Smooth muscle cell (in vitro differentiated cells): ENCODE results near the gene MYO10. TPM values are rescaled to one million over a fixed set of nuclear protein-coding genes. Genes with fewer than 3 reads are reported as not detected.
"Not testable (repeated sequence)": the region's sequence is repeated elsewhere in the genome, so short reads cannot be mapped to it uniquely, and the experiment has no call there.

ENCODE experiments used
- DNase-seq: peaks from one replicate; lab custom pipeline; 2025; ENCODE audit not compliant: unreplicated experiment; lab: John Stamatoyannopoulos, UW
- H2AFZ ChIP-seq: fragments of 200-600 bp; sonication (generic); 2 replicates; pipeline ENCODE4 v1.6.0; 2016; ENCODE audit warnings: antibody characterized with exemption, low read depth, mild to moderate bottlenecking
- H3F3A ChIP-seq: fragments of 200-600 bp; sonication (generic); 2 replicates; pipeline ENCODE4 v1.6.0; 2017; ENCODE audit warnings: antibody characterized with exemption, low read depth
- H3K27ac ChIP-seq: fragments of 200-600 bp; sonication (generic); 2 replicates; pipeline ENCODE4 v1.5.1; 2016; ENCODE audit warnings: low read depth, mild to moderate bottlenecking
- H3K27me3 ChIP-seq: fragments of 200-600 bp; sonication (generic); 2 replicates; pipeline ENCODE4 v1.6.1; 2016; ENCODE audit warnings: low read depth, mild to moderate bottlenecking
- H3K36me3 ChIP-seq: fragments of 200-600 bp; sonication (generic); 2 replicates; pipeline ENCODE4 v1.5.1; 2016; ENCODE audit warnings: low read depth
- H3K4me1 ChIP-seq: fragments of 200-600 bp; sonication (generic); 2 replicates; pipeline ENCODE4 v1.5.1; 2016; ENCODE audit warnings: low read depth
- H3K4me2 ChIP-seq: fragments of 200-600 bp; sonication (generic); 2 replicates; pipeline ENCODE4 v1.6.0; 2016; ENCODE audit warnings: mild to moderate bottlenecking
- H3K4me3 ChIP-seq: fragments of 200-600 bp; sonication (generic); 2 replicates; pipeline ENCODE4 v1.5.1; 2016; ENCODE audit warnings: mild to moderate bottlenecking
- H3K79me2 ChIP-seq: fragments of 200-600 bp; sonication (generic); 2 replicates; pipeline ENCODE4 v1.6.0; 2016; ENCODE audit warnings: low read depth, mild to moderate bottlenecking
- H3K9ac ChIP-seq: fragments of 200-600 bp; sonication (generic); 2 replicates; pipeline ENCODE4 v1.6.0; 2016; ENCODE audit warnings: low read depth
- H3K9me3 ChIP-seq: fragments of 200-600 bp; sonication (generic); replicated peaks from 2 replicates; pipeline ENCODE4 v1.5.1; 2016; ENCODE audit warnings: low read depth
- H4K20me1 ChIP-seq: fragments of 200-600 bp; sonication (generic); 2 replicates; pipeline ENCODE4 v1.6.0; 2016; ENCODE audit warnings: low read depth
- WGBS: methylation state at CpG from one replicate; pipeline ENCODE4 v1.1.7; 2016; ENCODE audit warnings: low lambda C conversion rate; 5-methylcytosine and 5-hydroxymethylcytosine counted together
- polyA plus RNA-seq: library from polyadenylated mRNA; unstranded; fragments of >200 nt; fragmentation: Nextera tagmentation; extraction: Ambion mirVana; gene quantifications from 2 replicates; pipeline ENCODE4 v1.2.1, GENCODE V29; 2016
- total RNA-seq: library from RNA; depleted of rRNA; stranded (reverse); fragments of >200 nt; gene quantifications from 2 replicates; pipeline ENCODE4 v1.2.3, GENCODE V29; 2014
- TF ChIP-seq, protein P1 (sequence below): fragments of 200-600 bp; sonication (generic); IDR thresholded peaks from 2 replicates; pipeline ENCODE4 v1.5.1; 2017; ENCODE audit warnings: borderline replicate concordance, mild to moderate bottlenecking, antibody characterized with exemption; ENCODE audit not compliant: insufficient read depth, poor library complexity, severe bottlenecking

Gene MYO10
- total and polyA plus RNA-seq, 2 experiments from 2014 or later: 76.4 to 96.8 TPM

DNA sequence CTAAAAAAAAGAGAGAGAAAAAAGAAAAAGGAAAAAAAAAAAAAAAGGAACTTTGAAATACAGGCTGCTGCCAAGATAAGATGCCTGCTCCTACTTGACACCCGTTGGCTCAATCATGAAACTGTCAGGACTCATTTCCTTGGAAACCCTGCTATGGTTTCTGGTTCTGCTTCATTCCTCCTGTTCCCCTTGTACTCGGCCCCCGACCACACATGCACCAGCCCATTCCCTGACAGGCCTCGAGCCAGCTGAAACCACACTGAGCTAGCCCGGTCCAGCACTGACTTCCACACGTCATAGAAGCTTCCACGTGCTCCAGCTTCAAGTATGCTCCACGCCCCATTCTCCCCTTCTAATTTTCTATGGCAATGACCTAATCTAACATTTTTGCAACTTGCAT lies 93.2 kb downstream of the MYO10 start:
- no peak overlapping the region for H3K27ac ChIP-seq
- no peaks in the 10 kb centered on the region for H3F3A ChIP-seq
- H3K4me2 ChIP-seq: no peak overlapping the region
- no peaks in the 10 kb centered on the region for H3K9me3 ChIP-seq
- no peak overlapping the region for H3K9ac ChIP-seq
- peaks cover 98% of the 10 kb centered on the region for H3K79me2 ChIP-seq
- H3K4me3 ChIP-seq: no peak overlapping the region
- H4K20me1 ChIP-seq: peaks cover 100% of the 10 kb centered on the region
- 43% methylated on average over 8 of the region's 8 CpGs for WGBS
- TF ChIP-seq, protein P1, sequence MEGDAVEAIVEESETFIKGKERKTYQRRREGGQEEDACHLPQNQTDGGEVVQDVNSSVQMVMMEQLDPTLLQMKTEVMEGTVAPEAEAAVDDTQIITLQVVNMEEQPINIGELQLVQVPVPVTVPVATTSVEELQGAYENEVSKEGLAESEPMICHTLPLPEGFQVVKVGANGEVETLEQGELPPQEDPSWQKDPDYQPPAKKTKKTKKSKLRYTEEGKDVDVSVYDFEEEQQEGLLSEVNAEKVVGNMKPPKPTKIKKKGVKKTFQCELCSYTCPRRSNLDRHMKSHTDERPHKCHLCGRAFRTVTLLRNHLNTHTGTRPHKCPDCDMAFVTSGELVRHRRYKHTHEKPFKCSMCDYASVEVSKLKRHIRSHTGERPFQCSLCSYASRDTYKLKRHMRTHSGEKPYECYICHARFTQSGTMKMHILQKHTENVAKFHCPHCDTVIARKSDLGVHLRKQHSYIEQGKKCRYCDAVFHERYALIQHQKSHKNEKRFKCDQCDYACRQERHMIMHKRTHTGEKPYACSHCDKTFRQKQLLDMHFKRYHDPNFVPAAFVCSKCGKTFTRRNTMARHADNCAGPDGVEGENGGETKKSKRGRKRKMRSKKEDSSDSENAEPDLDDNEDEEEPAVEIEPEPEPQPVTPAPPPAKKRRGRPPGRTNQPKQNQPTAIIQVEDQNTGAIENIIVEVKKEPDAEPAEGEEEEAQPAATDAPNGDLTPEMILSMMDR: no peak
- H3K36me3 ChIP-seq: peaks cover 11% of the 10 kb centered on the region
- no peak overlapping the region for H2AFZ ChIP-seq
- no peaks in the 10 kb centered on the region for H3K27me3 ChIP-seq
- H3K4me1 ChIP-seq: no peaks in the 10 kb centered on the region
- no peak for DNase-seq

GRCh38 chr5:16841416-16841815 lies 94.7 kb downstream of the MYO10 start:
- peaks cover 11% of the 10 kb centered on the region for H3K36me3 ChIP-seq
- peaks cover 98% of the 10 kb centered on the region for H3K79me2 ChIP-seq
- no peaks in the 10 kb centered on the region for H3K4me1 ChIP-seq
- H3K27me3 ChIP-seq: no peaks in the 10 kb centered on the region
- no peak overlapping the region for H3K9ac ChIP-seq
- TF ChIP-seq, protein P1: no peak
- H3K9me3 ChIP-seq: no peaks in the 10 kb centered on the region
- DNase-seq: no peak
- no peaks in the 10 kb centered on the region for H3F3A ChIP-seq
- H3K4me3 ChIP-seq: no peak overlapping the region
- WGBS: 49% methylated on average over 7 of the region's 7 CpGs
- no peak overlapping the region for H3K4me2 ChIP-seq
- no peak overlapping the region for H3K27ac ChIP-seq
- H2AFZ ChIP-seq: no peak overlapping the region
- peaks cover 100% of the 10 kb centered on the region for H4K20me1 ChIP-seq

DNA sequence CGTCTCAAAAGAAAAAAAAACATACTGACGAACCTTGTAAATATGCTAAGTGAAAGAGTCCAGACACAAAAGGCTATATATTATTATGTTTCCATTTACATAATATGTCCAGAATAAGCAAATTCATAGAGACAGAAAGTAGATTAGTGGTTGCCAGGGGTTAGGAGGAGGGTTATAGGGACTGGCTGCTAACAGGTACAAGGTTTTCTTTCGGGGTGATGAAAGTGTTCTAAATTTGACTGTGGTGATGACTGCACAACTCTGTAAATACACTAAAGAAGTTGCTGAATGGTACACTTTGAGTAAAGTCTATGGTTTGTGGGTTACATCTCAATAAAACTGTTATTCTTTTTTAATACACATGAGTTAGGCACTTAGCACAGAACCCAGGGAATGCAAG lies 98.8 kb downstream of the MYO10 start:
- H4K20me1 ChIP-seq: peaks cover 100% of the 10 kb centered on the region
- WGBS: 82% methylated on average over 3 of the region's 3 CpGs
- H3K4me3 ChIP-seq: no peak overlapping the region
- no peak overlapping the region for H3K4me2 ChIP-seq
- H3K36me3 ChIP-seq: peaks cover 3% of the 10 kb centered on the region
- H3K27me3 ChIP-seq: no peaks in the 10 kb centered on the region
- DNase-seq: no peak
- no peak overlapping the region for H3K9ac ChIP-seq
- no peaks in the 10 kb centered on the region for H3K4me1 ChIP-seq
- no peaks in the 10 kb centered on the region for H3K9me3 ChIP-seq
- TF ChIP-seq, protein P1: no peak
- H3F3A ChIP-seq: no peaks in the 10 kb centered on the region
- no peak overlapping the region for H2AFZ ChIP-seq
- H3K27ac ChIP-seq: no peak overlapping the region
- peaks cover 98% of the 10 kb centered on the region for H3K79me2 ChIP-seq

DNA sequence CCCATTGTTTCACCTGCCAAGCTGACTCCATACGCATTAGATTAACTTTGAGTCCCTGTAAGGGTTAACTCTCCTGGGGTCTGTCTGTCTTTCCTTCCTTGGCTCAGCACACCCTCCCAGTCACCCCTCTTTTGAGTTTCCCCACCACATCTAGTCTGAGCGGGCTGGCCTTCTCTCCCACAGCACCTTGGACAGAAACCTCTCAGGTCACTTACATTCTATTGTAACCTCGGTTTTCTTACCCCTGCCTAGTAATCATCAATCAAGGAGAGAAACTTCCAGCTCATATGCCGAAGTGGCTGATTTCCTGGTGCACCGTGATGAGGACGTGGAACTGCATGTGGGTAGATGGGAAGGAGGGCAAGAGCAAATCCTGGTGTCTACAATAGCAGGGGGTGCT lies 102.1 kb downstream of the MYO10 start:
- H2AFZ ChIP-seq: no peak overlapping the region
- no peaks in the 10 kb centered on the region for H3K9me3 ChIP-seq
- 87% methylated on average over 6 of the region's 6 CpGs for WGBS
- H3K36me3 ChIP-seq: no peaks in the 10 kb centered on the region
- no peaks in the 10 kb centered on the region for H3F3A ChIP-seq
- no peak overlapping the region for H3K4me3 ChIP-seq
- H3K27me3 ChIP-seq: no peaks in the 10 kb centered on the region
- no peak overlapping the region for H3K4me2 ChIP-seq
- H3K79me2 ChIP-seq: peaks cover 99% of the 10 kb centered on the region
- TF ChIP-seq, protein P1: no peak
- H3K9ac ChIP-seq: no peak overlapping the region
- H4K20me1 ChIP-seq: peaks cover 100% of the 10 kb centered on the region
- no peak for DNase-seq
- H3K27ac ChIP-seq: no peak overlapping the region
- no peaks in the 10 kb centered on the region for H3K4me1 ChIP-seq

DNA sequence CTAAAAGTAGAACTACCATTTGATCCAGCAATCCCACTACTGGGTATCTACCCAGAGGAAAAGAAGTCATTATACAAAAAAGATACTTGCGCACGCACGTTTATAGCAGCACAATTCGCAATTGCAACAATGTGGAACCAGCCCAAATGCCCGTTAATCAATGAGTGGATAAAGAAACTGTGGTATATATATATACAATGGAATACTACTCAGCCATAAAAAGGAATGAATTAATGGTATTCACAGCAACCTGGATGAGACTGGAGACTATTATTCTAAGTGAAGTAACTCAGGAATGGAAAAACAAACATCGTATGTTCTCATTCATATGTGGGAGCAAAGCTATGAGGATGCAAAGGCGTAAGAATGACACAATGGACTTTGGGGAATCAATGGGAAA lies 104.8 kb downstream of the MYO10 start:
- H3K9ac ChIP-seq: not testable (repeated sequence)
- peaks cover 100% of the 10 kb centered on the region for H4K20me1 ChIP-seq
- 97% methylated on average over 7 of the region's 7 CpGs for WGBS

More for the DNA sequence above, 104.8 kb downstream of the MYO10 start:
- H3K4me2 ChIP-seq, H3K4me3 ChIP-seq, H3K27me3 ChIP-seq, H3K4me1 ChIP-seq, H3F3A ChIP-seq, H3K9me3 ChIP-seq, DNase-seq, H3K36me3 ChIP-seq, H3K27ac ChIP-seq, H2AFZ ChIP-seq: not testable (repeated sequence)
- H3K79me2 ChIP-seq: peaks cover 99% of the 10 kb centered on the region
